H1 (cell line): ENCODE results near the gene DDA1. TPM values are rescaled to one million over a fixed set of nuclear protein-coding genes. Genes with fewer than 3 reads are reported as not detected.

Experiments
- CTCF ChIA-PET: fragments of 300-600 bp; sonication (Branson Sonifier 250); formaldehyde crosslinking; loops from one replicate; lab custom pipeline; 2021; ENCODE audit not compliant: partially characterized antibody; lab: Charles Lee
- POLR2A ChIA-PET: fragments of 300-600 bp; sonication (Branson Sonifier 250); formaldehyde crosslinking; loops from one replicate; lab custom pipeline; 2021; ENCODE audit warnings: inconsistent platforms; ENCODE audit not compliant: partially characterized antibody; lab: Charles Lee
- DNase-seq, 2 experiments: peaks; one replicate each; pipeline versions ENCODE4 v3.0.0 to v3.0.0-alpha.2; 2010 to 2022; ENCODE audit warnings: low spot score in 2 of 2, low read depth in 1 of 2, mixed read lengths in 1 of 2
- FAIRE-seq: peaks from 2 replicates; lab custom pipeline; 2011; peaks lifted over from hg19 to GRCh38; lab: Jason Lieb, UNC
- H2AFZ ChIP-seq: 2 replicates; pipeline ENCODE4 v1.8.1; 2012; ENCODE audit warnings: low read length, inconsistent platforms
- H2AK5ac ChIP-seq: 2 replicates; pipeline ENCODE4 v1.6.1; 2013; ENCODE audit warnings: low read depth, low read length
- H2BK120ac ChIP-seq: replicated peaks from 2 replicates; pipeline ENCODE3; 2013; ENCODE audit warnings: low read depth, low read length, inconsistent platforms
- H2BK12ac ChIP-seq: 2 replicates; pipeline ENCODE4 v1.6.1; 2013; ENCODE audit warnings: low read depth, low read length
- H2BK15ac ChIP-seq: 2 replicates; pipeline ENCODE4 v1.6.1; 2013; ENCODE audit warnings: low read length
- H2BK20ac ChIP-seq: 2 replicates; pipeline ENCODE4 v1.6.1; 2013; ENCODE audit warnings: low read length
- H2BK5ac ChIP-seq: 2 replicates; pipeline ENCODE4 v1.6.1; 2013; ENCODE audit warnings: low read depth, low read length
- H3K14ac ChIP-seq: 2 replicates; pipeline ENCODE4 v1.6.1; 2013; ENCODE audit warnings: inconsistent platforms; ENCODE audit not compliant: insufficient read length
- H3K18ac ChIP-seq: 2 replicates; pipeline ENCODE4 v1.6.1; 2013; ENCODE audit warnings: low read length; ENCODE audit errors: extremely low read depth
- H3K23ac ChIP-seq: 2 replicates; pipeline ENCODE4 v1.6.1; 2013; ENCODE audit warnings: inconsistent platforms; ENCODE audit not compliant: insufficient read length
- H3K23me2 ChIP-seq: 2 replicates; pipeline ENCODE4 v1.6.1; 2013; ENCODE audit warnings: low read depth, low read length
- H3K27ac ChIP-seq: 2 replicates; pipeline ENCODE4 v1.6.1; 2011; ENCODE audit warnings: low read depth, low read length, inconsistent platforms
- H3K27me3 ChIP-seq, 4 experiments: replicated peaks in 1 of 4; 1 replicate in 1 of 4; 2 replicates in 3 of 4; pipeline versions ENCODE4 v1.6.1 to v1.8.1; 2011 to 2013; ENCODE audit warnings: low read length in 3 of 4, mild to moderate bottlenecking in 3 of 4, inconsistent platforms in 2 of 4, mixed read lengths in 2 of 4, moderate library complexity in 1 of 4; ENCODE audit not compliant: control insufficient read depth in 3 of 4, insufficient read depth in 3 of 4; ENCODE audit errors: extremely low read depth in 1 of 4
- H3K36me3 ChIP-seq, 4 experiments: 2 replicates each; pipeline versions ENCODE4 v1.6.1 to v1.8.1; 2011 to 2013; ENCODE audit warnings: mild to moderate bottlenecking in 4 of 4, low read length in 3 of 4, moderate library complexity in 2 of 4, control low read depth in 1 of 4, inconsistent platforms in 1 of 4; ENCODE audit not compliant: insufficient read depth in 4 of 4, control insufficient read depth in 2 of 4
- H3K4ac ChIP-seq: replicated peaks from 2 replicates; pipeline ENCODE3; 2013; ENCODE audit warnings: low read length, low read depth, mixed read lengths, inconsistent platforms; ENCODE audit not compliant: insufficient read length
- H3K4me1 ChIP-seq, 4 experiments: replicated peaks in 1 of 4; 1 replicate in 1 of 4; 2 replicates in 3 of 4; pipeline versions ENCODE4 v1.6.1 to v1.8.1; 2011 to 2013; ENCODE audit warnings: low read length in 3 of 4, inconsistent platforms in 2 of 4, mixed read lengths in 1 of 4; ENCODE audit not compliant: insufficient read depth in 4 of 4, control insufficient read depth in 3 of 4
- H3K4me2 ChIP-seq, 2 experiments: 2 replicates each; pipeline versions ENCODE4 v1.6.1 to v1.8.1; 2011 to 2013; ENCODE audit warnings: low read depth in 2 of 2, low read length in 2 of 2, control low read depth in 1 of 2, inconsistent platforms in 1 of 2, mild to moderate bottlenecking in 1 of 2; ENCODE audit not compliant: insufficient read depth in 1 of 2
- H3K4me3 ChIP-seq, 4 experiments: fragments of 200-600, 300-600 bp in 1 of 4; sonication (generic), shearing (Covaris generic), sonication (Bioruptor Twin) in 1 of 4; 2 replicates each; pipeline versions ENCODE4 v1.5.1 to v1.8.1; 2011 to 2016; ENCODE audit warnings: low read length in 4 of 4, low read depth in 3 of 4, control low read depth in 2 of 4, inconsistent platforms in 2 of 4, mild to moderate bottlenecking in 2 of 4, mixed read lengths in 1 of 4, moderate library complexity in 1 of 4; ENCODE audit not compliant: insufficient read depth in 2 of 4; ENCODE audit errors: extremely low read depth in 1 of 4
- H3K56ac ChIP-seq: replicated peaks from 2 replicates; pipeline ENCODE3; 2013; ENCODE audit warnings: low read depth, mild to moderate bottlenecking, mixed read lengths, low read length, inconsistent platforms; ENCODE audit not compliant: insufficient read length
- H3K79me1 ChIP-seq: 2 replicates; pipeline ENCODE4 v1.6.1; 2013; ENCODE audit warnings: low read depth, low read length, control low read depth
- H3K79me2 ChIP-seq, 2 experiments: 2 replicates each; pipeline versions ENCODE4 v1.6.1 to v1.8.1; 2012 to 2013; ENCODE audit warnings: low read length in 2 of 2, mild to moderate bottlenecking in 2 of 2, inconsistent platforms in 1 of 2; ENCODE audit not compliant: insufficient read depth in 2 of 2, control insufficient read depth in 1 of 2
- H3K9ac ChIP-seq, 4 experiments: replicated peaks in 1 of 4; 1 replicate in 1 of 4; 2 replicates in 3 of 4; pipeline versions ENCODE4 v1.6.1 to v1.8.1; 2011 to 2013; ENCODE audit warnings: low read depth in 3 of 4, low read length in 3 of 4, control low read depth in 2 of 4, mild to moderate bottlenecking in 2 of 4, moderate library complexity in 2 of 4, inconsistent platforms in 1 of 4; ENCODE audit errors: extremely low read depth in 1 of 4
- H3K9me3 ChIP-seq, 2 experiments: 2 replicates each; pipeline versions ENCODE4 v1.6.1 to v1.8.1; 2012 to 2013; ENCODE audit warnings: mild to moderate bottlenecking in 2 of 2, moderate library complexity in 2 of 2, control low read depth in 1 of 2, inconsistent platforms in 1 of 2, low read depth in 1 of 2, low read length in 1 of 2, mixed read lengths in 1 of 2; ENCODE audit not compliant: insufficient read depth in 2 of 2
- H4K20me1 ChIP-seq, 2 experiments: replicated peaks in 1 of 2; 2 replicates each; pipeline versions ENCODE3 to v1.8.1; 2011 to 2013; ENCODE audit warnings: inconsistent platforms in 2 of 2, low read length in 2 of 2, mild to moderate bottlenecking in 1 of 2; ENCODE audit not compliant: insufficient read depth in 2 of 2, control insufficient read depth in 1 of 2
- H4K5ac ChIP-seq: 2 replicates; pipeline ENCODE4 v1.6.1; 2013; ENCODE audit warnings: low read length, low read depth, mixed read lengths, inconsistent platforms; ENCODE audit not compliant: insufficient read length
- H4K8ac ChIP-seq: 2 replicates; pipeline ENCODE4 v1.8.0; 2013; ENCODE audit warnings: mild to moderate bottlenecking, moderate library complexity, low read length, inconsistent platforms; ENCODE audit not compliant: insufficient read depth; ENCODE audit errors: extremely low read depth
- H4K91ac ChIP-seq: replicated peaks from 2 replicates; pipeline ENCODE3; 2013; ENCODE audit warnings: low read length, mixed read lengths, inconsistent platforms; ENCODE audit not compliant: insufficient read length
- BRCA1 ChIP-seq: IDR thresholded peaks from 2 replicates; pipeline ENCODE4 v1.6.1; 2012; ENCODE audit warnings: low read depth, low read length, improper control_type of control experiment
- HDAC6 ChIP-seq: IDR thresholded peaks from one replicate; pipeline ENCODE4 v1.7.1; 2012; ENCODE audit warnings: low read depth, mild to moderate bottlenecking, inconsistent platforms, low read length, moderate library complexity
- KDM1A ChIP-seq: fragments of 200-600, 300-600 bp; sonication (generic); IDR thresholded peaks from 2 replicates; pipeline ENCODE4 v1.7.1; 2016; ENCODE audit warnings: mild to moderate bottlenecking, low read length, borderline replicate concordance
- KDM4A ChIP-seq: IDR thresholded peaks from one replicate; pipeline ENCODE4 v1.7.1; 2012; ENCODE audit warnings: low read depth, mild to moderate bottlenecking, moderate library complexity, low read length, inconsistent platforms; ENCODE audit not compliant: severe bottlenecking
- POLR2A ChIP-seq, 2 experiments: IDR thresholded peaks; 1 replicate in 1 of 2; 2 replicates in 1 of 2; pipeline ENCODE4 v1.6.1; 2011; ENCODE audit warnings: low read depth in 2 of 2, low read length in 2 of 2, mild to moderate bottlenecking in 2 of 2; ENCODE audit errors: control extremely low read depth in 1 of 2
- POLR2AphosphoS5 ChIP-seq: IDR thresholded peaks from 2 replicates; pipeline ENCODE4 v1.6.1; 2011; ENCODE audit warnings: low read depth, low read length
- RFX5 ChIP-seq: IDR thresholded peaks from 2 replicates; pipeline ENCODE4 v1.6.1; 2011; ENCODE audit warnings: low read depth, low read length, improper control_type of control experiment, borderline replicate concordance
- SRF ChIP-seq: IDR thresholded peaks from 2 replicates; pipeline ENCODE4 v1.6.1; 2011; ENCODE audit warnings: mild to moderate bottlenecking, low read depth, low read length, moderate library complexity
- TAF1 ChIP-seq: IDR thresholded peaks from 2 replicates; pipeline ENCODE4 v1.6.1; 2011; ENCODE audit warnings: mild to moderate bottlenecking, low read depth, low read length
- TCF12 ChIP-seq: IDR thresholded peaks from 2 replicates; pipeline ENCODE4 v1.6.1; 2011; ENCODE audit warnings: low read depth, mild to moderate bottlenecking, low read length
- ZNF274 ChIP-seq: IDR thresholded peaks from 2 replicates; pipeline ENCODE4 v1.7.0; 2012; ENCODE audit warnings: low read length, borderline replicate concordance; ENCODE audit errors: extremely low read depth
- WGBS, 2 experiments: shearing (Covaris generic) in 1 of 2; methylation state at CpG; one replicate each; pipeline versions ENCODE4 v1.1.6 to v1.1.7; 2013 to 2015; ENCODE audit warnings: low lambda C conversion rate in 2 of 2, mixed read lengths in 2 of 2, inconsistent platforms in 1 of 2, low coverage in 1 of 2, missing lambda C conversion rate in 1 of 2; ENCODE audit not compliant: insufficient replicate concordance in 2 of 2, insufficient coverage in 1 of 2, insufficient read length in 1 of 2; ENCODE audit errors: extremely low coverage in 1 of 2, missing lambda C conversion rate in 1 of 2; 5-methylcytosine and 5-hydroxymethylcytosine counted together
- polyA plus RNA-seq, 7 experiments: library from polyadenylated mRNA; depleted of rRNA in 3 of 7; stranded (reverse) in 5 of 7; unstranded in 2 of 7; fragments of >200 nt in 5 of 7; fragments of 200-250 nt in 2 of 7; gene quantifications; 1 replicate in 5 of 7; 2 replicates in 1 of 7; 4 replicates in 1 of 7; pipeline versions ENCODE4 v1.2.1 to v1.2.3, GENCODE V29; 2011 to 2013; ENCODE audit warnings: missing spikeins in 2 of 7, mixed read lengths in 2 of 7
- total RNA-seq: library from RNA; stranded (reverse); fragmentation: NEBNext Ultra II Directional; extraction: Animal tissue kit (Norgen Biotek cat#: 25700); gene quantifications from 2 replicates; pipeline ENCODE4 v1.2.1, GENCODE V29; 2021

The DDA1 gene
- total and polyA plus RNA-seq, 2 of the 8 experiments (the other 6 are each of a cell fraction or from before 2014, with no cell fraction given), result 29.2 to 34.5 TPM

DNA sequence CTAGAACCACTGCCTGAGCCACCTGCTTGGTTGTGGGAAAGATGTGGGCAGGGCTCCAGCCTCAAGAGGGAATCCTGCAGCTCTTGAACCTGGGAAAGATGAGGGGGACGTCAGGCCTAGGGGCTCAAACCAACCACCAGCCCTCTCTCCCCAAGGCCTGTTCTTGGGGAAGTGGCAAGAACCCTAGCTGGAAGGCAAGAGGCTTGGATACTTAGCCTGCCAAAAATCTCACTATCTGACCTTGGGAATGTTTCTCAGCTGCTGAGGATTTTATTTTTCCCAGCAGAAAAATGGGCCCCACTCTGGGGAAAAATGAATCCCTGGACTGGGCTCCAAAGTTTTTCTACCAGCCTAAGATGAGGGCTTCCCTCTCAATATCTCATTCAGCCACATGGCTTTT lies 49.4 kb upstream of the DDA1 start:
- Histone ChIP-seq H4K20me1 (no peaks in the 10 kb centered on the region), H3K14ac (no peak overlapping the region), H2AFZ (no peak overlapping the region), H3K9ac (no peak overlapping the region), H4K91ac (no peak overlapping the region), H3K27me3 (no peaks in the 10 kb centered on the region), H3K36me3 (peaks cover 0 to 13% (median 3%) of the 10 kb centered on the region in 4 experiments; a peak in 3 of 8 replicates), H4K5ac (no peak overlapping the region), H3K9me3 (peaks cover 15 to 19% of the 10 kb centered on the region in 2 experiments; a peak in 3 of 4 replicates), H2BK5ac (no peak overlapping the region), H2BK20ac (no peak overlapping the region), H3K23me2 (no peaks in the 10 kb centered on the region), H2AK5ac (no peak overlapping the region), H3K4me1 (peaks cover 0 to 5% (median 1%) of the 10 kb centered on the region in 4 experiments; a peak in 4 of 7 replicates), H2BK12ac (no peak overlapping the region), H2BK120ac (no peak overlapping the region), H3K4me2 (no peak overlapping the region), H3K4ac (no peak overlapping the region), H2BK15ac (no peak overlapping the region; the same call in 1 of the 2 replicates), H3K18ac (no peak overlapping the region), H3K23ac (no peak overlapping the region), H3K4me3 (no peak overlapping the region), H4K8ac (no peak overlapping the region), H3K79me1 (no peaks in the 10 kb centered on the region), H3K56ac (no peak overlapping the region), H3K27ac (no peak overlapping the region), H3K79me2 (no peaks in the 10 kb centered on the region)
- ChIA-PET POLR2A (interaction anchor here (0.8 to 12.8 kb wide), 9 partner anchors 9 to 32 kb away, joined by 3 to 113 read pairs (median 4); partner anchors contain the start of gene ANKLE1), CTCF (interaction anchor here (0.8 to 5.3 kb wide), 15 partner anchors 10 to 132 kb away, joined by 3 to 56 read pairs (median 3); partner anchors contain the start of genes ANKLE1, DDA1, MRPL34 and USE1)
- 64% methylated on average over 1 of the region's 1 CpG; no CpG with 5 or more reads in 1 of the 2 experiments for WGBS, 2 experiments
- FAIRE-seq (no peak), DNase-seq (no peak)
- no peak for TF ChIP-seq SRF
- no peak for TF ChIP-seq RFX5
- no peak for TF ChIP-seq ZNF274
- no peak for TF ChIP-seq TAF1
- TF ChIP-seq HDAC6, result no peak
- no peak for TF ChIP-seq TCF12
- TF ChIP-seq POLR2AphosphoS5, result no peak
- no peak for TF ChIP-seq POLR2A (IDR thresholded peaks at IDR 0.05; ENCODE audit: control extremely low read depth in 1 of 2, low read depth in 2 of 2, low read length in 2 of 2)
- TF ChIP-seq KDM4A, result no peak
- no peak for TF ChIP-seq BRCA1
- no peak for TF ChIP-seq KDM1A
